CD14-positive monocyte (primary cell): Measurements from ENCODE around the gene STIP1. TPM values are rescaled to one million over a fixed set of nuclear protein-coding genes. Genes with fewer than 3 reads are reported as not detected.

Source experiments
- DNase-seq, 3 donors: peaks; one replicate each; pipeline ENCODE4 v3.0.0-alpha.2; 2011 to 2022
- H2AFZ ChIP-seq: 2 replicates; pipeline ENCODE4 v1.6.0; 2012; ENCODE audit warnings: mild to moderate bottlenecking, low read depth, low read length, inconsistent platforms; ENCODE audit not compliant: insufficient read depth, poor library complexity, severe bottlenecking
- H3K27ac ChIP-seq, 2 donors: 1 replicate in 1 of 2; 2 replicates in 1 of 2; pipeline ENCODE4 v1.5.1; 2012 to 2013; ENCODE audit warnings: low read length in 2 of 2, control low read depth in 1 of 2, inconsistent platforms in 1 of 2, low read depth in 1 of 2, mild to moderate bottlenecking in 1 of 2
- H3K27me3 ChIP-seq, 2 donors: one replicate each; pipeline versions ENCODE4 v1.6.0 to v1.6.1; 2011 to 2013; ENCODE audit warnings: low read length in 2 of 2; ENCODE audit not compliant: control insufficient read depth in 2 of 2, insufficient read depth in 2 of 2
- H3K36me3 ChIP-seq, 2 donors: replicated peaks in 1 of 2; 1 replicate in 1 of 2; 2 replicates in 1 of 2; pipeline versions ENCODE4 v1.5.1 to v1.6.1; 2012 to 2013; ENCODE audit warnings: low read length in 2 of 2, control low read depth in 1 of 2, inconsistent platforms in 1 of 2, mild to moderate bottlenecking in 1 of 2; ENCODE audit not compliant: insufficient read depth in 2 of 2, control insufficient read depth in 1 of 2
- H3K4me1 ChIP-seq, 2 donors: 1 replicate in 1 of 2; 2 replicates in 1 of 2; pipeline versions ENCODE4 v1.5.1 to v1.6.1; 2012 to 2013; ENCODE audit warnings: low read length in 2 of 2, control low read depth in 1 of 2, inconsistent platforms in 1 of 2, mild to moderate bottlenecking in 1 of 2, moderate library complexity in 1 of 2; ENCODE audit not compliant: insufficient read depth in 2 of 2, control insufficient read depth in 1 of 2
- H3K4me2 ChIP-seq: replicated peaks from 2 replicates; pipeline ENCODE3; 2012; ENCODE audit warnings: low read length, moderate library complexity, mild to moderate bottlenecking; ENCODE audit not compliant: poor library complexity, severe bottlenecking; ENCODE audit errors: extremely low read depth
- H3K4me3 ChIP-seq, 3 experiments: fragments of 200-600 bp in 1 of 3; sonication (generic) in 1 of 3; replicated peaks in 1 of 3; 1 replicate in 2 of 3; 2 replicates in 1 of 3; pipeline ENCODE4 v1.5.1; 2011 to 2013; ENCODE audit warnings: low read length in 3 of 3, mild to moderate bottlenecking in 3 of 3, control low read depth in 2 of 3, low read depth in 2 of 3, inconsistent platforms in 1 of 3, moderate library complexity in 1 of 3
- H3K79me2 ChIP-seq: 2 replicates; pipeline ENCODE4 v1.6.0; 2012; ENCODE audit warnings: mild to moderate bottlenecking, control low read depth, inconsistent platforms, low read length, moderate library complexity; ENCODE audit not compliant: insufficient read depth
- H3K9ac ChIP-seq: 2 replicates; pipeline ENCODE4 v1.6.0; 2017; ENCODE audit warnings: low read length, mild to moderate bottlenecking; ENCODE audit not compliant: insufficient read depth, poor library complexity, severe bottlenecking
- H3K9me3 ChIP-seq, 2 donors: replicated peaks in 1 of 2; 1 replicate in 1 of 2; 2 replicates in 1 of 2; pipeline versions ENCODE4 v1.5.1 to v1.6.1; 2012 to 2013; ENCODE audit warnings: low read length in 2 of 2, control low read depth in 1 of 2; ENCODE audit not compliant: control insufficient read depth in 1 of 2, insufficient read depth in 1 of 2
- H4K20me1 ChIP-seq: 2 replicates; pipeline ENCODE4 v1.6.0; 2012; ENCODE audit warnings: mild to moderate bottlenecking, low read length, control low read depth, moderate library complexity; ENCODE audit not compliant: insufficient read depth
- H3K27ac Mint-ChIP-seq, 7 donors: one replicate each; pipeline ENCODE4 v1.8.0; 2020; ENCODE audit warnings: mild to moderate bottlenecking in 7 of 7, mixed read lengths in 7 of 7, moderate library complexity in 6 of 7, inconsistent platforms in 2 of 7
- H3K27me3 Mint-ChIP-seq, 3 donors: one replicate each; pipeline ENCODE4 v1.8.0; 2021 to 2022; ENCODE audit warnings: low read depth in 3 of 3, mild to moderate bottlenecking in 3 of 3, mixed read lengths in 3 of 3, moderate library complexity in 3 of 3, inconsistent platforms in 1 of 3
- H3K36me3 Mint-ChIP-seq, 2 donors: one replicate each; pipeline ENCODE4 v1.8.0; 2020; ENCODE audit warnings: mixed read lengths in 2 of 2, inconsistent platforms in 1 of 2, mild to moderate bottlenecking in 1 of 2
- H3K4me1 Mint-ChIP-seq: one replicate; pipeline ENCODE4 v1.8.0; 2020; ENCODE audit warnings: mild to moderate bottlenecking, mixed read lengths
- H3K4me3 Mint-ChIP-seq, 2 donors: one replicate each; pipeline ENCODE4 v1.8.0; 2020; ENCODE audit warnings: mild to moderate bottlenecking in 2 of 2, mixed read lengths in 2 of 2, moderate library complexity in 1 of 2
- H3K9me3 Mint-ChIP-seq, 7 donors: one replicate each; pipeline ENCODE4 v1.8.0; 2020 to 2022; ENCODE audit warnings: mixed read lengths in 7 of 7, mild to moderate bottlenecking in 6 of 7, moderate library complexity in 6 of 7, inconsistent platforms in 2 of 7
- CTCF ChIP-seq: fragments of 200-600 bp; IDR thresholded peaks from one replicate; pipeline ENCODE4 v1.8.0; 2022; ENCODE audit warnings: antibody characterized with exemption, mild to moderate bottlenecking
- WGBS: methylation state at CpG from one replicate; pipeline ENCODE4 v1.1.5; 2013; ENCODE audit warnings: missing lambda C conversion rate; ENCODE audit not compliant: insufficient coverage; 5-methylcytosine and 5-hydroxymethylcytosine counted together
- intact Hi-C, 2 donors: fragments of 100-400 bp; cut with micrococcal nuclease; formaldehyde crosslinking; loops; one replicate each; pipeline versions ENCODE4 v1.15.0 to v1.15.1; 2023
- polyA plus RNA-seq, 3 donors: library from polyadenylated mRNA; depleted of rRNA in 1 of 3; unstranded in 2 of 3; stranded (reverse) in 1 of 3; fragments of 300-500 nt in 2 of 3; fragments of >200 nt in 1 of 3; fragmentation: Illumina TruSeq in 2 of 3; gene quantifications; 1 replicate in 2 of 3; 2 replicates in 1 of 3; pipeline ENCODE4 v1.2.3, GENCODE V29; 2012 to 2021

The STIP1 gene
- polyA plus RNA-seq, 3 donors, result 44.5 to 52.0 (median 51.1) TPM

- DNase-seq, result no peak
- Histone ChIP-seq H4K20me1 (no peaks in the 10 kb centered on the region), H3K4me2 (peak overlapping the region; percentile 91), H3K27ac (peak overlapping the region; percentile 13 to 92), H2AFZ (no peak overlapping the region), H3K4me1 (peaks cover 52 to 66% of the 10 kb centered on the region in 2 donors), H3K9ac (peak overlapping the region; percentile 76), H3K4me3 (peak overlapping the region in 1 of 3 experiments; percentile 86), H3K79me2 (peaks cover 40% of the 10 kb centered on the region), H3K27me3 (no peaks in the 10 kb centered on the region), H3K36me3 (peaks cover 10 to 12% of the 10 kb centered on the region in 2 donors), H3K9me3 (no peaks in the 10 kb centered on the region)
- Mint-ChIP-seq H3K27ac (peak overlapping the region in 3 of 7 donors; percentile 65 to 78 (median 75)), H3K9me3 (no peaks in the 10 kb centered on the region), H3K4me3 (peak overlapping the region; percentile 85 to 89), H3K27me3 (peaks cover 0 to 4% (median 3%) of the 10 kb centered on the region in 3 donors), H3K4me1 (peaks cover 48% of the 10 kb centered on the region), H3K36me3 (peaks cover 13 to 14% of the 10 kb centered on the region in 2 donors)
- no peak for TF ChIP-seq CTCF
- no CpG with 5 or more reads among the region's 6 CpGs for WGBS
- intact Hi-C loops, result loop anchor here (5.0 kb wide), 2 partner anchors 38 to 57 kb away; partner anchors contain the start of genes FERMT3 (in 2 of the 2) and CATSPERZ (in 1 of the 2)
These were observed 59.0 kb downstream of the STIP1 start for GRCh38 chr11:64244966-64245365.

GRCh38 chr11:64245401-64245796 lies 59.4 kb downstream of the STIP1 start:
- H3K4me1 Mint-ChIP-seq, result peaks cover 46% of the 10 kb centered on the region
- intact Hi-C loops, result no loop called here

More at GRCh38 chr11:64245401-64245796, 59.4 kb downstream of the STIP1 start:
- Histone ChIP-seq H3K4me1 (peaks cover 48 to 64% of the 10 kb centered on the region in 2 donors), H3K27ac (peak overlapping the region; percentile 13 to 92), H3K27me3 (no peaks in the 10 kb centered on the region), H2AFZ (no peak overlapping the region), H3K36me3 (peaks cover 10 to 12% of the 10 kb centered on the region in 2 donors), H3K4me2 (peak overlapping the region; percentile 91), H3K4me3 (peak overlapping the region; percentile 45 to 86 (median 51)), H4K20me1 (no peaks in the 10 kb centered on the region), H3K9ac (peak overlapping the region; percentile 76), H3K79me2 (peaks cover 40% of the 10 kb centered on the region), H3K9me3 (no peaks in the 10 kb centered on the region)
- H3K36me3 Mint-ChIP-seq, result peaks cover 13 to 14% of the 10 kb centered on the region in 2 donors
- WGBS, result 0% methylated on average over 1 of the region's 6 CpGs
- peak overlapping the region; percentile 85 to 89 for H3K4me3 Mint-ChIP-seq
- H3K27me3 Mint-ChIP-seq, result peaks cover 0 to 7% (median 3%) of the 10 kb centered on the region in 3 donors
- H3K9me3 Mint-ChIP-seq, result no peaks in the 10 kb centered on the region
- peak overlapping the region in 6 of 7 donors; percentile 35 to 88 (median 80) for H3K27ac Mint-ChIP-seq
- no peak for TF ChIP-seq CTCF
- peak in 1 of 3 donors; percentile 42 for DNase-seq
